Activated T-cell treated with anti-CD3 and anti-CD28 coated beads, Interleukin-2, amount 50 U/mL, for 72 hours (primary cell): ENCODE data around the gene CROCC2. TPM values are rescaled to one million over a fixed set of nuclear protein-coding genes. Genes with fewer than 3 reads are reported as not detected.

Source experiments
- ATAC-seq, 2 donors: fragments of 150-1000 bp; cut with Tn5 transposase; replicated peaks in 1 of 2; 2 replicates each; pipeline ENCODE4 v1.10.0; 2021; ENCODE audit warnings: moderate library complexity in 2 of 2, mild to moderate bottlenecking in 1 of 2
- DNase-seq, 2 donors: peaks; one replicate each; pipeline ENCODE4 v3.0.0; 2021 to 2022; ENCODE audit warnings: mixed read lengths in 1 of 2
- H3K27ac Mint-ChIP-seq: one replicate; pipeline ENCODE4 v1.8.0; 2022; ENCODE audit warnings: mild to moderate bottlenecking, moderate library complexity, mixed read lengths
- H3K27me3 Mint-ChIP-seq: one replicate; pipeline ENCODE4 v1.8.0; 2022; ENCODE audit warnings: low read depth, mixed read lengths
- H3K36me3 Mint-ChIP-seq, 2 donors: one replicate each; pipeline ENCODE4 v1.8.0; 2022; ENCODE audit warnings: mixed read lengths in 2 of 2, mild to moderate bottlenecking in 1 of 2; ENCODE audit not compliant: insufficient read depth in 2 of 2
- H3K4me1 Mint-ChIP-seq: one replicate; pipeline ENCODE4 v1.8.0; 2022; ENCODE audit warnings: low read depth, mixed read lengths
- H3K4me3 Mint-ChIP-seq, 2 donors: one replicate each; pipeline ENCODE4 v1.8.0; 2022; ENCODE audit warnings: mild to moderate bottlenecking in 2 of 2, mixed read lengths in 2 of 2, moderate library complexity in 2 of 2
- H3K9me3 Mint-ChIP-seq, 2 donors: one replicate each; pipeline ENCODE4 v1.8.0; 2022; ENCODE audit warnings: mixed read lengths in 2 of 2
- total RNA-seq, 2 donors: library from RNA; stranded (reverse); gene quantifications; one replicate each; pipeline ENCODE4 v1.2.3, GENCODE V29; 2022

The CROCC2 gene
- total RNA-seq, 2 donors from 2014 or later: not detected

DNA sequence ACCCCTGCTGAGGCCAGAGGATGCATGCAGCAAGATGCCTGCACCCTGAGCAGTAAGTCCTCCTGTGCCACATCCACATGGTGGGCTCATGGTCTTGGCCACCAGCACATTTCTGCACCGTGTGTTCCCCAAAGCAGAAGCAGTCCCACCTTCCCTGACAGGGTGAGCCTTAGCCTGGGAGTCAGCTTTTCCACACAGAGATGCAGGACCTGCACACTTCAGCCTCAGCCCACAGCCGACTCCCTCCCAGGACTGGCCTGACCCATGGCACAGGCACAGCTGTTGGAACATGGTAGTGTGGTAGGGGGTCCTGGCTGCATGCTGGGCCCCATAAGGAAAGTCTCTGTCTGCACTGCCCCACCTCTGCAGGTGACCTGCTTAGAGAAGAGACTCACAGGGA lies 97.2 kb downstream of the CROCC2 start:
- peaks cover 6% of the 10 kb centered on the region for H3K4me1 Mint-ChIP-seq
- no peak overlapping the region for H3K27ac Mint-ChIP-seq
- no peak overlapping the region for H3K4me3 Mint-ChIP-seq
- ATAC-seq: no peak
- peaks cover 10% of the 10 kb centered on the region for H3K27me3 Mint-ChIP-seq
- peaks cover 13 to 16% of the 10 kb centered on the region in 2 donors for H3K36me3 Mint-ChIP-seq
- peaks cover 12 to 17% of the 10 kb centered on the region in 2 donors for H3K9me3 Mint-ChIP-seq
- DNase-seq: no peak

DNA sequence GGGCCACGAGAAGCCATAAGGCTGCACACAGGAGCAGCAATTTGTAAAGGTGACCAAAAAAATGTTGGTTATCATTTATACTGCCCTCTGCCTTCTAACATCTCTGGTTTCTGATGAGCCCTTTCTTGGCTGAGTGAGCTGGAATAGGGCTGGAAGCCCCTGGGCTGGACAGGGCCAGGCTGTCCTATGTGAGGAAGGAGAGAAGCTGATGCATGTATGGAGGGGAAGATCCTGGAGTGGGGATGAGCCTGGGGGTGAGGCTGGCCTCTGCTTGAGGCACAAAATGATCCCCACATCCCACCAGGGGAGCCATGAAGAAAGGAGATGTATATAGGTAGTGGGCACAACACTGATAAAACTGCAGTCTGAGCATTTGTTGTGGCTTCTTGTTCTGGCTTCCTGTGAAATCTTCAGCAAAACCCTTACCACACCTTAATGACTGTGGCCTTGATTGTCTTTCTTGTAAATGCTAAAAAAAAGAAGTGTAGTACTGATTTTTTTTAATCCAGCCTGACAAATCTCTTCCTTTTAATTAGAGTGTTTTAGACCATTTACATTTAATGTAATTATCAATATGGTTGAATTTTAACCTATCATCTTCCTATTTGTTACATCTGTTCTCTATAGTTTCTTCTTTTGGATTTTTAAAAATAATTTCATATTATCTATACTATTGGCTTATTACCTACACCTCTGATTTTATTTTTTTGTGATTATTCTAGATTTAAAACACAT lies 97.9 kb downstream of the CROCC2 start:
- no peak overlapping the region for H3K27ac Mint-ChIP-seq
- no peak overlapping the region for H3K4me3 Mint-ChIP-seq
- DNase-seq (no peak), ATAC-seq (no peak)
- peaks cover 10% of the 10 kb centered on the region for H3K27me3 Mint-ChIP-seq
- H3K4me1 Mint-ChIP-seq: peaks cover 12% of the 10 kb centered on the region
- H3K9me3 Mint-ChIP-seq: peaks cover 12 to 17% of the 10 kb centered on the region in 2 donors
- H3K36me3 Mint-ChIP-seq: peaks cover 13 to 16% of the 10 kb centered on the region in 2 donors

DNA sequence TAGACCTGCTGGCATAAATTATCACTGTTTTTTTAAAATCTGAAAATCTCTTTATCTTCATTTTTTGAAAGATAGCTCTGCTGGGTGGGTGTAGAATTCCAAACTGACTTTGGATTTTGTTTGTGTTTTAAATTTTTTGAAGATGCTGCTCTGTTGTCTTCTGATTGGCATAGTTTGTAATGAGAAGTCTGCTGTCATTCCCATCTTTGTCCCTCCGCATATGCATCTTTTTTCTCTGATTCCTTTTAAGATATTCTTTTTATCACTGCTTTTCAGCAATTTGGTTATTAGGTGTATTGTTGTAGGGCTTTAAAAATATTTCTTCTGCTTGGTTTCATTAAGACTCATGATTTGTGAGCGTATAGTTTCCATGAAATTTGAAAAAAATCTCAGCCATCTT lies 99.4 kb downstream of the CROCC2 start:
- ATAC-seq (no peak), DNase-seq (no peak)
- Mint-ChIP-seq H3K36me3 (peaks cover 13 to 16% of the 10 kb centered on the region in 2 donors), H3K27ac (no peak overlapping the region), H3K4me1 (peaks cover 19% of the 10 kb centered on the region), H3K4me3 (no peak overlapping the region), H3K27me3 (no peaks in the 10 kb centered on the region), H3K9me3 (peaks cover 12 to 17% of the 10 kb centered on the region in 2 donors)

DNA sequence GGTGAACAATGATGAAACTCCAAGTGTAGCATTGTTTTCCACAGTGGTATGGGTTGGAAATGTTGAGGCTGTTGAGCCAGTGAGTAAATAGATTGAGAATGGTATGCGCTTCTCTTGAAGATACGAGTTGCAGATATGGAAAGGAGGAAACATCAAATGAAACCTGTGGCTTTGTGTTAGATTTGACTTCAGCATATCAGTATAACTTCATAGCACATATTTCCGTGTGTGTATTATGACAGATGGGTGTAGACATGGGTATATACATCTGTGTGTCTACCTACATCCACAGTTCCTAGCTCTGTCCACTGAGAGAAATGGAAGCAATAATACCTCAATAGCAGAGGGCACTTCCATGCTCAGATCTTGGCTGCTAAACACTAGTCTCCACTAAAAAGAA lies 100.3 kb downstream of the CROCC2 start:
- Mint-ChIP-seq H3K27me3 (no peaks in the 10 kb centered on the region), H3K4me3 (peak overlapping the region in 1 of 2 donors; percentile 6), H3K27ac (no peak overlapping the region), H3K36me3 (peaks cover 13 to 16% of the 10 kb centered on the region in 2 donors), H3K9me3 (peaks cover 12 to 17% of the 10 kb centered on the region in 2 donors), H3K4me1 (peaks cover 19% of the 10 kb centered on the region)
- DNase-seq: no peak
- ATAC-seq: peak; percentile 53 to 54

DNA sequence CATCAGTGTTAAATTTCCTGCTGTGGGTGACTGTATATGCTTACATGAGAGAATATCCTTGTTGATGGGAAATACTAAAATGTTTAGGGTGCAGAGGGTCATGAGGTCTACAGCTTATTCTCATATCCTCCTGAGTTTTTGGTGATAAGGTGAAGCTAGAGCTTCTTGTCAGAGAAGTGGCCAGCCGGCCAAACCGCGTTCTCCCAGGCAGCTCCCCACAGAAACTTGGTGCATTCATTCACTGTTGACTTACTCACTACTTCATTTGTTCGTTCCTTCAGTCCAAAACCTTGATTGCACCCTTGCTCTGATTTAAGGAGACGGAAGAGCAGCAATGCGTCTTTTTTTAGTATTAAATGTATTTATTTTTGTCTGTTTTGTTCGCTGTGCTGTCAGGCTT lies 101.0 kb downstream of the CROCC2 start:
- no peak overlapping the region for H3K4me3 Mint-ChIP-seq
- H3K27ac Mint-ChIP-seq: no peak overlapping the region
- DNase-seq (no peak), ATAC-seq (no peak)
- peaks cover 12 to 17% of the 10 kb centered on the region in 2 donors for H3K9me3 Mint-ChIP-seq
- peaks cover 20% of the 10 kb centered on the region for H3K4me1 Mint-ChIP-seq
- no peaks in the 10 kb centered on the region for H3K27me3 Mint-ChIP-seq
- H3K36me3 Mint-ChIP-seq: peaks cover 13 to 16% of the 10 kb centered on the region in 2 donors

DNA sequence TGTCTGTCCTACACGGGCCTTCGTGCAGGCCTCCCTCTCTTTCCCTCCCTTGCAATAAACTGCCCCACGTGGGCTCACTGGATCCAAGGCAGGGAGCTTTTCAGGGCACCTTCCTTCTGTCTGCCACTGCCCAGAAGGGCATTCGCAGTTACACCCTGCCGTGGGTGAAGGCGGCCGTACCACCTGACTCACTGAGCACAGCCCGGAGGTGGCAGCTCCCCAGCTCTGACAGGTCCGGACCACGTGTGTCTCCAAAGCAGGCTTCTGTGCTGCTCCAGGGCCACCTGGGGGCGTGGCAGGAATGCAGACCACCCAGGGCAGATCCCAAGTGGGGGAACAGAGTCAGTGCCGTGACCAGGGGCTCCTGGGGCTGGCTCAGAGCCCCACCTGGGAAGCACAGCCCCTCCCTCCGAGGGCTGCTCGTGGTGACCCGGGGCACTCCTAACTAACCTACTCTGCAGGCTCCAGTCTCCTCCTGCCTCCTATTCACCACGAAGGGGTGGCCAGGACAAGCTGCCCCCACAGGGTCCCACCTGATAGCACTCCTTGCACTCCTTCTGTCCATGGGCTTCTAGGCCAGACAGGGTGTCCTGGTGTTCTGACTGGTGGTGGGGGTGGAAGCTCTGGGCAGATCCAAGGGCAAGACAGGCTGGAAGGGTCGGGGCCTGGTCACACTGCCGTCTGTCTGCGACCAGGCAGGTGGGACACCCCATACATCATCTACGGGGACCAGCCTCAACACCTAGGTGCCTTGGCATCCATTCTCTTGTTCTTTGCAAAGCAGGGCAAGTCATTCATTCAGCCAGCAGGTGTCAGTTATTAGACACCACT lies 102.0 kb downstream of the CROCC2 start:
- Mint-ChIP-seq H3K27ac (no peak overlapping the region), H3K36me3 (peaks cover 10 to 16% of the 10 kb centered on the region in 2 donors), H3K4me1 (peaks cover 29% of the 10 kb centered on the region), H3K27me3 (no peaks in the 10 kb centered on the region), H3K4me3 (no peak overlapping the region), H3K9me3 (peaks cover 11 to 15% of the 10 kb centered on the region in 2 donors)
- ATAC-seq (no peak), DNase-seq (no peak)

DNA sequence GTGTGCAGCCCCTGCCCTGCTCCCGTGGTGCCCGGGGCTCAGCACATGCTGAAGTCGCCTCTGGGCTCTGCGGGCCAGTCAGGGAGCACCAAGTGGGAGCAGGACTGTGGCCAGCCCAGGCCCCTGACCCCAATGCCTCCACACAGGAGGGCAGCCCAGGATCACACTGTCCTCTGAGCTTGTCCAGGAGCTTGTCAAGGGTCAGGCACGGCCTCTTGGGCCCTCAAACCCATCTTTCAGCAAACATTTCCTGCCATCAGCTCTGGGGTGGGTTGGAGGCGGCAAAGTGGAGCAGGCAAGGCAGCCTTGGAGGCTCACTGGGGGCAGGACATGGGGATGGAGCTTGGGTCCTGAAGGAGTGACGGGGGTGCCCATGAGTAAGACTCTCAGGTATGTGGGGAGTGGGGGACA lies 102.6 kb downstream of the CROCC2 start:
- Mint-ChIP-seq H3K27ac (no peak overlapping the region), H3K27me3 (no peaks in the 10 kb centered on the region), H3K4me3 (peak overlapping the region; percentile 27 to 38), H3K36me3 (peaks cover 10 to 13% of the 10 kb centered on the region in 2 donors), H3K9me3 (peaks cover 10 to 13% of the 10 kb centered on the region in 2 donors), H3K4me1 (peaks cover 30% of the 10 kb centered on the region)
- ATAC-seq (no peak), DNase-seq (no peak)

DNA sequence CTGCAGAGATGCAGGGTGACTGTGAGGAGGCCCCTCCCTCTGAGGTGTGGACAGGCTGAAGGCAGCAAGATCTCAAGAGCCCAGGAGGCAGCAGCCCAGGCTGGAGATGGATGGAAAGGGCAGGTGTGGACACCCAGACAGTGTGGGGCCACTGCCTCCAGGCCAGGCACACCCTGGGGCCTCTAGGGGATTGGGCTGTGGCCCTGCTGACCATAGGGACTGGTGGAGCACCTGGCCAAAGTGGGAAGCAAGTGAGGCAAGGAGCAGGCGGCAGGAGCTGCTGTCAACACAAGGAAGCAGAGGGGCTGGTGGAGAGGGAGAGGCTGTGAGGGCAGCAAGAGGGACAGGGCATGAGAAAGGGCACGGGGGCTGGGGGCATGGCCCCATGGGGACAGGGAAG lies 103.1 kb downstream of the CROCC2 start:
- Mint-ChIP-seq H3K4me3 (peak overlapping the region; percentile 27 to 38), H3K36me3 (peaks cover 8 to 11% of the 10 kb centered on the region in 2 donors)

DNA sequence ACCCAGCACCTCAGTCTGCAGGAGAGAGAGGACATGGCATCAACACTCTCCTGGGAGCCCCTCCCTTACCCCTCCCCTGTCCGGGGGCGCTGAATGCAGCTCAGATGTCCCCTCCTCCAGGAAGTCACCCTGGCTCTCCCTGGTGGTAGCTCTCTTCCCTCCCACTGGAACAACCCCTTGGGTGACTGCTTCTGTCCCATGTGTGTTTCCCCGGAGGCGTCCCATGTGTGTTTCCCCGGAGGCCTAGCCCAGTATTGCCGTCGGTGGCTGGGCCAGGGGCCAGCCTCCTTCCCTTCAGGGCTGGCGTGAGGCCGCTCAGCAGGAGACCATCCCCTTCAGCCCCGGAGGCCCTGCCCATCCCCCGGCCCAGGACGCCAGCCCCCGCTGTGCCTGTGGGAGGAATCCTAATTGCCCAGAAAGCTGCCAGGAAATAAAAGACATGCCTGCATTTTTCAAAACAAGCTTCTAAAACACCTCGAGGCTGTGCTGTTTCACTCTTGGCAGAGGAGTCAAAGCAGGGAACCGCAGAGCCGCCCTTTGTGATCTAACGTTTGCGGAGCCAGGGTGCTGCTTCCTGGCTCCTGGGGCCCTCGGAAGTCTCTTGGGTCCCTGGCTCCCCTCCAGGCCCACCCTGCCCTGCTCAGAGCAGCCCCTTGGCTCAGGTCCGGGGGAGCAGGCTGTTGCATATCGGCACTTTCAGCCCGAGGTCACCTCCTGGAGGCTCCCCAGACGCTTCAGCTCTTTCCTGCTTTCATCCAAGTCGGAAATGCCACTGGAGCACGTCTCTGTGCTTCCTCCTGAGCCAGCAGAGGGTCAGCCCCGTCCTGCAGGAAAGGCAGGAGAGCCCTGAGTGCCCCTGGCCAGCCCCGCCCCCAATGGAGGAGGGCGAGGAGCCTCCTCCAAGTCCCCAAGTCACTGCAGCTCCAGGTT lies 103.7 kb downstream of the CROCC2 start:
- ATAC-seq (peak; percentile 74 to 80), DNase-seq (peak; percentile 54 to 58)
- peaks cover 30% of the 10 kb centered on the region for H3K4me1 Mint-ChIP-seq
- H3K27ac Mint-ChIP-seq: no peak overlapping the region
- peaks cover 8 to 11% of the 10 kb centered on the region in 2 donors for H3K36me3 Mint-ChIP-seq
- H3K9me3 Mint-ChIP-seq: peaks cover 8 to 11% of the 10 kb centered on the region in 2 donors
- H3K4me3 Mint-ChIP-seq: peak overlapping the region; percentile 27 to 67
- no peaks in the 10 kb centered on the region for H3K27me3 Mint-ChIP-seq

More for the DNA sequence above, 103.1 kb downstream of the CROCC2 start:
- Mint-ChIP-seq H3K27me3 (no peaks in the 10 kb centered on the region), H3K4me1 (peaks cover 30% of the 10 kb centered on the region), H3K9me3 (peaks cover 8 to 11% of the 10 kb centered on the region in 2 donors), H3K27ac (peak overlapping the region; percentile 10)
- DNase-seq (no peak), ATAC-seq (no peak)

DNA sequence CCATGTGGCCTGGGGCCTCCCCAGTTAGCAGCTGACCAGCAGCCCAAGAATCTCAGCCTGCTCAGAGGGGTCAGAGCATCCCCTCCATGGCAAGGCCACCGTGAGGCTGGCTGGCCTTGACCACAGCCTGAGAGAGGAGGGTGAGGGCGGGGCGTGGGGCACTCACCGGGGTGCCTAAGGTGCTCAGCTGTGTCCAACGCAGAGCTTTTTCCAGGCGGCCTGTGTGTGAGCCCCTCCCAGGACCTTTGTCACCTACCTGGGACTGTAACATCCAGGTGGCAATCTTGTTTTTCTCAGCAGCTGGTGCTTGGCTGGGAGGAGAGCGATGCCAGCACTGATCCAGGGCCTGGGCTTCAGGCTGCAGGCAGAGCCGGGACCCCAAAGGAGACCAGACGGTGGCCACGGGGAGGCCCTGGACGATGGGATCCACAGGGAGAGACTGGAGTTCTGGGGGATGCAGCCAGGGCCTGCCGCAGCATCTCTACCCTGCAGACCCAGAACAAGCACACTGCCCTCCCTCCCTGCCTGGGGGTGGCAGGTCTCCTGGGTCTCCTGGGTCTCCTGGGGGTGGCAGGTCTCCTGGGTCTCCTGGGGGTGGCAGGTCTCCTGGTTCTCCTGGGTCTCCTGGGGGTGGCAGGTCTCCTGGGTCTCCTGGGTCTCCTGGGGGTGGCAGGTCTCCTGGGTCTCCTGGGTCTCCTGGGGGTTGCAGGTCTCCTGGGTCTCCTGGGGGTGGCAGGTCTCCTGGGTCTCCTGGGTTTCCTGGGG lies 104.6 kb downstream of the CROCC2 start:
- Mint-ChIP-seq H3K4me3 (peak overlapping the region; percentile 27 to 67), H3K27me3 (no peaks in the 10 kb centered on the region), H3K9me3 (peaks cover 4 to 8% of the 10 kb centered on the region in 2 donors), H3K36me3 (peaks cover 4% of the 10 kb centered on the region in 2 donors), H3K4me1 (peaks cover 30% of the 10 kb centered on the region), H3K27ac (no peak overlapping the region)
- ATAC-seq (peak in 1 of 2 donors; percentile 6), DNase-seq (no peak)

DNA sequence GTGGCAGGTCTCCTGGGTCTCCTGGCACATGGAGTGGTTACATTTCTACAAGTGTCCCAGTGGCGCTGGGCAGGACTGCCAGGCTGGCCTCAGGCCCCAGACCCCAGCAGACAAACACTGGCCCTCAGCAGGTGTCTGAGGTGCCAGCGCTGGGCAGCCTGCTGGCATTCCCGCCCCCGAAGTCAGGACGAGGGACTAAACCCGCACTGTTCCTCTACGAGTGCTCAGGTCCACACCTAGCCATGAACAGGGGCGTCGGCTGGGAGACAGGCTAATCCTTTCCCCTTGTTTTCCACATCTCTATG lies 105.1 kb downstream of the CROCC2 start:
- DNase-seq (no peak), ATAC-seq (no peak)
- Mint-ChIP-seq H3K4me1 (peaks cover 30% of the 10 kb centered on the region), H3K27ac (no peak overlapping the region), H3K9me3 (peaks cover 0 to 4% of the 10 kb centered on the region in 2 donors), H3K4me3 (no peak overlapping the region), H3K27me3 (no peaks in the 10 kb centered on the region), H3K36me3 (no peaks in the 10 kb centered on the region)
